Neutrophil (primary cell): ENCODE results near the gene CAMK2G.

Source experiments
- H3K27ac ChIP-seq: fragments of 200-600 bp; sonication (generic); 2 replicates; pipeline ENCODE4 v1.5.1; 2016; ENCODE audit warnings: mild to moderate bottlenecking, moderate library complexity
- H3K27me3 ChIP-seq: fragments of 200-600 bp; sonication (generic); 2 replicates; pipeline ENCODE4 v1.6.0; 2016; ENCODE audit warnings: mild to moderate bottlenecking
- H3K36me3 ChIP-seq: fragments of 200-600 bp; sonication (generic); 2 replicates; pipeline ENCODE4 v1.5.1; 2017
- H3K4me1 ChIP-seq, 2 experiments: fragments of 200-600 bp in 1 of 2; sonication (generic) in 1 of 2; 1 replicate in 1 of 2; 2 replicates in 1 of 2; pipeline versions ENCODE4 v1.5.1 to v1.6.1; 2013 to 2016; ENCODE audit warnings: low read depth in 1 of 2, low read length in 1 of 2, mild to moderate bottlenecking in 1 of 2, moderate library complexity in 1 of 2; ENCODE audit not compliant: control insufficient read depth in 1 of 2, insufficient read depth in 1 of 2
- H3K4me3 ChIP-seq, 2 experiments: fragments of 200-600 bp in 1 of 2; sonication (generic) in 1 of 2; 1 replicate in 1 of 2; 2 replicates in 1 of 2; pipeline ENCODE4 v1.5.1; 2013 to 2016; ENCODE audit warnings: low read depth in 1 of 2, low read length in 1 of 2, mild to moderate bottlenecking in 1 of 2, moderate library complexity in 1 of 2
- H3K9me3 ChIP-seq: fragments of 200-600 bp; sonication (generic); 2 replicates; pipeline ENCODE4 v1.5.1; 2016
- CTCF ChIP-seq: fragments of 200-600 bp; sonication (generic); IDR thresholded peaks from 2 replicates; pipeline ENCODE4 v1.5.1; 2016; ENCODE audit warnings: antibody characterized with exemption

Gene CAMK2G

GRCh38 chr10:73774637-73775036, 99.7 kb downstream of the CAMK2G start:
- Histone ChIP-seq H3K36me3 (peaks cover 19% of the 10 kb centered on the region), H3K4me3 (no peak overlapping the region), H3K9me3 (no peaks in the 10 kb centered on the region), H3K27ac (no peak overlapping the region), H3K27me3 (no peaks in the 10 kb centered on the region), H3K4me1 (peaks cover 33 to 36% of the 10 kb centered on the region in 2 experiments)
- TF ChIP-seq CTCF = no peak

GRCh38 chr10:73773152-73773879, 101.0 kb downstream of the CAMK2G start:
- no peak for TF ChIP-seq CTCF
- H3K27ac ChIP-seq = peak overlapping the region; percentile 97
- H3K4me3 ChIP-seq = peak overlapping the region; percentile 83 to 94
- peaks cover 33 to 36% of the 10 kb centered on the region in 2 experiments for H3K4me1 ChIP-seq
- peaks cover 32% of the 10 kb centered on the region for H3K36me3 ChIP-seq
- H3K27me3 ChIP-seq = no peaks in the 10 kb centered on the region
- no peaks in the 10 kb centered on the region for H3K9me3 ChIP-seq

- H3K27me3 ChIP-seq = no peaks in the 10 kb centered on the region
- H3K27ac ChIP-seq = peak overlapping the region; percentile 97
- peaks cover 40% of the 10 kb centered on the region for H3K36me3 ChIP-seq
- H3K4me3 ChIP-seq = peak overlapping the region; percentile 83 to 94
- H3K9me3 ChIP-seq = no peaks in the 10 kb centered on the region
- TF ChIP-seq CTCF = peak; percentile 19
- peaks cover 33 to 41% of the 10 kb centered on the region in 2 experiments for H3K4me1 ChIP-seq
Observed at GRCh38 chr10:73772281-73773151, 101.8 kb downstream of the CAMK2G start.

GRCh38 chr10:73771722-73772280, 102.6 kb downstream of the CAMK2G start:
- H3K27me3 ChIP-seq = no peaks in the 10 kb centered on the region
- peak overlapping the region; percentile 97 for H3K27ac ChIP-seq
- peaks cover 33 to 41% of the 10 kb centered on the region in 2 experiments for H3K4me1 ChIP-seq
- peaks cover 47% of the 10 kb centered on the region for H3K36me3 ChIP-seq
- H3K4me3 ChIP-seq = peak overlapping the region; percentile 83 to 94
- no peak for TF ChIP-seq CTCF
- H3K9me3 ChIP-seq = no peaks in the 10 kb centered on the region

- H3K9me3 ChIP-seq = no peaks in the 10 kb centered on the region
- H3K27me3 ChIP-seq = no peaks in the 10 kb centered on the region
- no peak overlapping the region for H3K4me3 ChIP-seq
- TF ChIP-seq CTCF = no peak
- H3K4me1 ChIP-seq = peaks cover 23 to 32% of the 10 kb centered on the region in 2 experiments
- no peak overlapping the region for H3K27ac ChIP-seq
- peaks cover 71% of the 10 kb centered on the region for H3K36me3 ChIP-seq
Observed at GRCh38 chr10:73769396-73769795, 105.0 kb downstream of the CAMK2G start.
